ENCODE measurements around the gene BEND6. TPM values are rescaled to one million over a fixed set of nuclear protein-coding genes. Genes with fewer than 3 reads are reported as not detected.
A peak's percentile ranks its signal among the peaks of the same experiment; 100 is the strongest.

Gene BEND6
- total RNA-seq (2014; rRNA removed; shearing (Covaris generic)): 2.2 and 7.7 TPM in 2 replicates
- 1.1 and 1.2 TPM in 2 replicates for polyA plus RNA-seq (2015; cell fraction: cytosol; rRNA removed)
- 0.50 and 0.60 TPM in 2 replicates for polyA plus RNA-seq (2015; cell fraction: nucleus; rRNA removed)

GRCh38 chr6:56954403-56955170 lies at the start of gene BEND6:
TSS of gene BEND6 (plus strand) at chr6:56955107. CDS start at chr6:56981811, 26,704 bp downstream.
- DNase-seq (ENCODE audit: low read depth): peak; percentile 68

GRCh38 chr6:56905378-56905777 lies 49.5 kb upstream of the BEND6 start:
- no peak for DNase-seq (ENCODE audit: low read depth)

GRCh38 chr6:56906752-56907151 lies 48.2 kb upstream of the BEND6 start:
- peak; percentile 48 for DNase-seq (ENCODE audit: low read depth)

- DNase-seq (ENCODE audit: low read depth): peak; percentile 62
Measured at GRCh38 chr6:56909115-56909907, 45.6 kb upstream of the BEND6 start.

- DNase-seq (ENCODE audit: low read depth): peak; percentile 72
Measured at GRCh38 chr6:56911847-56912246, 43.1 kb upstream of the BEND6 start.

GRCh38 chr6:56913285-56914074 lies 41.4 kb upstream of the BEND6 start:
- no peak for DNase-seq (ENCODE audit: low read depth)

- no peak for DNase-seq (ENCODE audit: low read depth)
Measured at GRCh38 chr6:56914798-56915658, 39.9 kb upstream of the BEND6 start.

- no peak for DNase-seq (ENCODE audit: low read depth)
Measured at GRCh38 chr6:56915832-56916231, 39.1 kb upstream of the BEND6 start.

- no peak for DNase-seq (ENCODE audit: low read depth)
Measured at GRCh38 chr6:56916849-56917551, 37.9 kb upstream of the BEND6 start.

GRCh38 chr6:56922645-56923044 lies 32.3 kb upstream of the BEND6 start:
- no peak for DNase-seq (ENCODE audit: low read depth)

GRCh38 chr6:56923565-56923964 lies 31.3 kb upstream of the BEND6 start:
- DNase-seq (ENCODE audit: low read depth): no peak

GRCh38 chr6:56927538-56928453 lies 27.1 kb upstream of the BEND6 start:
- peak; percentile 37 for DNase-seq (ENCODE audit: low read depth)

GRCh38 chr6:56930846-56931245 lies 24.1 kb upstream of the BEND6 start:
- DNase-seq (ENCODE audit: low read depth): no peak

- no peak for DNase-seq (ENCODE audit: low read depth)
Measured at GRCh38 chr6:56932910-56933477, 21.9 kb upstream of the BEND6 start.

- no peak for DNase-seq (ENCODE audit: low read depth)
Measured at GRCh38 chr6:56933650-56934049, 21.3 kb upstream of the BEND6 start.

- no peak for DNase-seq (ENCODE audit: low read depth)
Measured at GRCh38 chr6:56934876-56935275, 20.0 kb upstream of the BEND6 start.

- DNase-seq (ENCODE audit: low read depth): no peak
Measured at GRCh38 chr6:56936466-56936865, 18.4 kb upstream of the BEND6 start.

GRCh38 chr6:56938649-56939191 lies 16.2 kb upstream of the BEND6 start:
- DNase-seq (ENCODE audit: low read depth): peak; percentile 100

Measured in HT1080 (cell line).